Measurements from ENCODE around the gene NR0B2.

- TF ChIP-seq HDAC2 (IDR thresholded peaks at IDR 0.05): no peak
- TF ChIP-seq CTCF (IDR thresholded peaks at IDR 0.05): no peak
- no peak for TF ChIP-seq PBX3 (IDR thresholded peaks at IDR 0.05)
- TF ChIP-seq ESRRA (IDR thresholded peaks at IDR 0.05; ENCODE audit: borderline replicate concordance, low read length): no peak
- no peak for TF ChIP-seq POLR2A (IDR thresholded peaks at IDR 0.05; ENCODE audit: low read length)
- no peak for TF ChIP-seq JUNB (IDR thresholded peaks at IDR 0.05)
- no peak for TF ChIP-seq NFE2L2 (conservative IDR thresholded peaks at IDR 0.05; ENCODE audit: low read length)
- no peak for TF ChIP-seq USF2 (IDR thresholded peaks at IDR 0.05)
- TF ChIP-seq HOXA7 (CRISPR knock-in tag; IDR thresholded peaks at IDR 0.05): no peak
- TF ChIP-seq EP300 (IDR thresholded peaks at IDR 0.05): no peak
- no peak for TF ChIP-seq BHLHE40 (IDR thresholded peaks at IDR 0.05; ENCODE audit: low read depth, low read length)
- no peak for TF ChIP-seq E2F6 (IDR thresholded peaks at IDR 0.05; ENCODE audit: borderline replicate concordance, low read depth)
Observed at GRCh38 chr1:26911399-26912146, 2.2 kb downstream of the NR0B2 start.

All from A549 (cell line).